NCI-H1694 treated with DMSO at 0.1 percent for 48 hours (cell line): ENCODE data around the gene RBKS.
"Not testable (repeated sequence)": the region's sequence is repeated elsewhere in the genome, so short reads cannot be mapped to it uniquely, and the experiment has no call there.

Experiments used
- DNase-seq: peaks from one replicate; lab custom pipeline; 2025; lab: John Stamatoyannopoulos, UW

RBKS gene

GRCh38 chr2:27798948-27799645 is 91.1 kb downstream of the RBKS start:
- DNase-seq = no peak

DNA sequence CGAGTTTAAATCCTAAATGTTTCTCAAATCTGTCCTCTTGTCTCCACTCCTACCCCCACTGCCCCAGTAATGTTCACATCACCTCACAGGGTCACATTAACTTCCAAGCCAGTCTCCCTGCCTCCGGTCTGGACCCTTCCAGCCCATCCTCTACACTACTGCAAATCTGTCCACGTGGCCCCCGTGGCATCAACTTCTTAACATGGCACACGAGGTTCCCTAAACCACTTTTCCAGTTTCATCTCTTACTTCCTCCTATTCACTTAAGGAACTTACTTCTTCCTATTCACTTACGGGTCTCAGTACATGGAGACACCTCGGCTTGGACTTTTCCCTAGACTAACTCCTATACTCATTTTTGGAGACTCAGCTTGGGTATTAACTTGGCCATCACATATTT is 91.7 kb downstream of the RBKS start:
- no peak for DNase-seq

DNA sequence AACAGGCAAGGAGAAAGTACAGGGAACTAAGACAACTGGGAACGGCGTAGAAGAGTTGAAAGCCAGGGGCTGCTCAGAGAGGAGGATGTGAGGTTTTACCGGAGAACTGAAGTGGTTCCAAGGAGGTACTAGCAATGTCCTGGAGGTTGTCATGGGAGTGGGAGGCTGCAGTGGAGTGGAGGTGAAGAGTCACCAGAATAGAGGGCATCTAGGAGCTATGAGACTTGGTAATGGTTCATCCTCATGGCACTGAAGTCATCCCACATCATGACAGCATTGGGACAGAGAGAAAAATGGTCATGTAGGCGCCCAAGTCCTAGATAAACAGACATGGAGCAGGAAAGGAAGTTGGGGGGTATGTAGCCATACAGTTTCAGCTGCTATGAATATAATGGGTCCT is 92.3 kb downstream of the RBKS start:
- no peak for DNase-seq

GRCh38 chr2:27796791-27797765 is 93.1 kb downstream of the RBKS start:
- DNase-seq = no peak

- DNase-seq = no peak
Measured at GRCh38 chr2:27795868-27796277, 94.3 kb downstream of the RBKS start.

GRCh38 chr2:27795093-27795834 is 94.9 kb downstream of the RBKS start:
- no peak for DNase-seq

DNA sequence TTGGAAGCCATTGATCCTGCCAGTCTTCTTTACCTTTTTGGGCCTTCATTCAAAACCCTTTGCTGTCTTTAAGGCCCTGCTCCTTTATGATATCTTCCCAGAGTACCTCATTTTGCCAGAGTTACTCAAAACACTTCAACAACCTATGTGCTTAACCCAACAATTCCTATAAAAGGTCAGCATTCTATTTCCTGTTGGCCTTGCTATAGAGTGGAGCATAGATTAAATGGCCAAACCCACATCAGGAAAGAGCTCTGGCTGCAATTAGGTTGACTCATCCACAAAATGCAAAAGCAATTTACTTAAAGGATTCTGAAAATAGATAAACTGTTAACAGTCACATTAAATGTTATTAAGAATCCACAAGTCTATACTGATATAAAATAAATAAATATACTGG is 97.4 kb downstream of the RBKS start:
- DNase-seq = no peak

DNA sequence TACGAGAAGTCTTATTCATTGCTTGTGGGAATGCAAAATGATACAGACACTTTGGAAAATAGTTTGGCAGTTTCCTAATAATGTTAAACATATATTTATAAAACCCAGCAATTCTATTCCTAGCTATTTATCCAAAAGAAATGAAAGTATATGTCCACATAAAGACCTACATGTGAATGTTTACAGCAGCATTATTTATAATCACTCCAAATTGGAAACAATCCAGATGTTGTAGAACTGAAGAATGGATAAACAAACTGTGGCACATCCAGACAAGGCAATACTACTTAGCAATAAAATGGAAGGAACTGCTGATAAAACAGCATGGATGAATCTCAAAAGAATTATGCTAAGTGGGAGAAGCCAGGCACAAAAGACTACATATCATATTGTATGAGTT is 99.4 kb downstream of the RBKS start:
- DNase-seq = no peak

- DNase-seq = no peak
Measured at GRCh38 chr2:27782701-27783100, 107.5 kb downstream of the RBKS start.

DNA sequence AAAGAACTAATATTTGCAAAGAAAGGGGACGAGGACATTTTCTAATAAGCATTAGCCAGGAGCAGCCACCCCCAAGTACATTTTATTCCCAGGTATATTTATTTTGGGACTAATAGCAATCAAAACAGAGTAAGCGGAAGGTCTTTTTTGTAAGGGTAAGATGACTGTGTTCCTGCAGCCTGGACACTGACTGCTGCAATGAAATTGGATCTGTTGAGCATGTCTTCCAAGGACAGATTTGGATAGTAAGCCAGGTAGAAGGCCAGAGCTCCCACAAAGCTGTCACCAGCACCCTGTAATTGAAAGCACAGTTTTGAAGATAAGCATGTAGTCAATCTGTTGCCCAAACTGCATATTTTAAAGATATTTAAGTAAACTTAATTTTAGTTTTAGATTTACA is 108.7 kb downstream of the RBKS start:
- no peak for DNase-seq

DNA sequence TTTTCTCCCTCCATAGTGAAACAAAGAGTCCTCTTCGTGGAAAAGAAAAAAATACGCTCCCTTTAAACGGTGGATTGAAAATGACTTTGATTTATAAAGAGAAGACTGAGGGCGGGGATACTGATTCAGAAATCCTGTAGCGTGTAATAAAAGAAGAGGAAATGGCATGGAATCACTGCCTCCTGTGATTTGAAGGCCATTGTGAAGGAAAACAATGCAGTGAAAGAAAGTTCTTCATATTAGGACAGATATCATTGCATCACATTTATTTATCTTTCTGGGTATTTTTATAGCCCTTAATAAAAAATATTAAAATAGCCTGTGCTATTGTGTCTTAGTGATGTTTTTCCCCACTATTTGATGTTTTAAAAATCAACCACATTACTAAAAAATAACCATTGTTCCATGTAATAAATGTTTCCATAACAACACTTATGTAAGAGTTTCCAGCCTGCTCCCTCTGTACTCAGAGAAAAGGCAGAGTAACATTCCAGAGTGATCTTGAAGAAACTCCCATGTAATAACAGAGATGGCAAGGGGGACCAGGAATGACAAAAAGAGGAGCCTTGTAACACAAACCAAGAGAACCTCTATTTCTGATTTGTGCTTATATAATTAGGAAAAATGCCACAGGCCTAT is 110.7 kb downstream of the RBKS start:
- no peak for DNase-seq

DNA sequence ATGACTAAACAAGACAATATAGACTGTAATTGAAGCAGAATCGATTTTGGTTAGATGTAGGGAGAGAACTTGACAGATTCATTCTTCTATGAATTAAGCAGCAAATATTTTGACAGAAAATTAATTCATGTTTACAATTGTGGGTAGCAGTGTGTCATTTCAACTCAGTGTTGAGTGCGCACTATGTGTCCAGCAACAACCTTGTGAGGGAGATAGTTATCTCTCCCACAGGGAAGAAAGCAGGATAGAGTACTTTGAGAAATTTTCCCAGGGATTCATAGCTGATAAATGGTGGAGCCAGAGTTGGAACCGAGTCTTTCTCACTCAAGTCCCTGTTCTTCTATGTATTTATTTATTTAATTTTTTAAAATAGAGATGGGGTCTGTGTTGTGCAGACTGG is 113.5 kb downstream of the RBKS start:
- DNase-seq = no peak

DNA sequence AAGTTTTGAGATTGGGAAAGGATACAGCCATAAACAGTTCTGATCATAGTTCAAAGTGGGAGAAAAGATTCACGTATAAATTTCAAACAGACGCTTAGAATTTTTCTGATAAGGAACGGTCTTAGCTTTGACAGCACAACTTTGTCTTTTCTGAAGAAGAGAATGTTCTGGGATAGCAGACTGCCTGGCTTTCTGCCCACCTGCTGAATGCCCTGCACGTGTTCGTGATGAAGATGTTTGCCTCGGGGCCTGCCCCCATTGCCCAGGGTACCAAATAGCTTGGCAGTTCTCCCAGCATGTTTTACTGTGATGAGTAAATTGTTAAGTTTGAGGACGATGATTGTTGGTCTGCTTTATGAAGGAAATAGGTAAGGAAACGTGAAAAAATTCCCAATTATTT is 114.1 kb downstream of the RBKS start:
- no peak for DNase-seq

DNA sequence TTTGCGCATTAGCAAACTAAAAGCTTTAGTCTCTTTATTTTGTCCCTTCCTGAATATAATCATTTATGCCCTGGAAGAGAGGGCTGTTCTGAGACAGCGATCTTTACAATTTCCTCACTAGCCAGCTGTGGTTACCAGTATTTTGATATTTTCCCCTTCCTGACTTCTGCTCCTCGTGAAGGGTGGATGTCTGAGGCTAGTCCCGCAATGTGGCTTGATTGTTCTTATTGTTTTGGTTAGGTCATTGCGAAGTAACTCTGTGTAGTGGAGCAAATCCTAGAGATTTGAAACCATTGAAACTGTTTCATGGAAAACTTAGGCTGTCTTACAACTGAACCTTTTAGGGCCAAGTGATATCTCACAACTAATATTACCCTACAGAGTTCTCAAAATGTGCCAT is 116.2 kb downstream of the RBKS start:
- no peak for DNase-seq

DNA sequence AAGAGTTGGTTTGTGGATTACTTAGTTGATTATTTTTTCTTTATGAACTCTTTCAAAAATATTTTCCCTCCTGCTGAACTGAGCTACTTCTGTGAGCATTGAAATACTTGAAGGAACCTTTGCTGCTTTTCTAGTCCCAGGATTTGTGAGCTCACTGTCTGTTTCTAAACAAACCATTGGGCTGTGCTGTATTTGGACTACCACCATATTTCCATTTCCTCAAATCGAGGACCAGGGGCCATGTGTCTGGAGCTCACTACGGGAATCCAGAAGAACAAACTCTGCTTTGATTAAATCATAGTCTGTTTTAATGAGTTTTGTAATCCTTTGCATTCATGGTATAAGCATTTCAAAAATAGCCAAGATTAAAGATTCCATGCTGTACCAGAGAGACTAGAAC is 117.4 kb downstream of the RBKS start:
- DNase-seq = no peak

DNA sequence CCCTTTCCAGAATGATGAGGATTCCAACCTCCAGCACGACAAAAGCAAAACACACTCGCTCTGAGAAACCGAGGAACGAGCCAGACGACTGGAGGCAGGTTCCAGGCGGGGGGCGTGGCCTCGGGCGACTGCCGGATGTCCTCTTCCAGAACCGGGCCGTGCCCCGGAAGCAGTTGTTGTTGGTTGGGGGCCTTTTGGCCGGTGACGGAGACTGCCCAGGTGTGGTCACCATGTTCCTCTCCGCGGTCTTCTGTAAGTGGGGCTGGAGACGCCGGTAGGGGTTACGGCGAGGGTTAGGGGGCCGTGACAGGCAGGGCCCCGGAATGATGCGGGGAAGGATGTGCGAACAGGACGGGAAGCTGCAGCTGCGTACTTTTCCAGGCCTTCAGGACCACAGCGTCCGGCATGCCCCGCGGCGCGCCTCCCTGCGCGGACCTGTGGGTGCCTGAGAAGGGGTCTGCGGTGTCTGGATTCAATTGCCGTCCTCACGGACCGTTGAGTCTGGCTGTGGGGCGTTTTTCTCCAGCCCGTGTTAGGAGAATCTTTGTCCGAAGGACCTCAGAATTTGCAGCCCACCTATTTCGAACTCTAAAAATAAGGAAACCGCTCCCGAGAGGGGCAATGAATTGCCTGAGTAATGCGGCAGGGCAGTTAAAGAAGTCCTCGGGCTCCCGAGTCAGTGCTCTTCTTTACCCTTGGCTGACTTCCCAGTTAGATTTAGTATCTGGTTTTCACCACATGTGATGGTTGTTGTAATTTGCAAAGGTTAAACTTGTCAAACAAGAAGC is 118.4 kb downstream of the RBKS start, which contains the start of gene MRPL33:
TSS of gene MRPL33 (plus strand) at position 172 of the 788 bp plus-strand sequence. CDS start at position 231, 59 bp downstream.
- DNase-seq = peak; percentile 90

GRCh38 chr2:27771202-27771547 is 119.0 kb downstream of the RBKS start:
- no peak for DNase-seq

DNA sequence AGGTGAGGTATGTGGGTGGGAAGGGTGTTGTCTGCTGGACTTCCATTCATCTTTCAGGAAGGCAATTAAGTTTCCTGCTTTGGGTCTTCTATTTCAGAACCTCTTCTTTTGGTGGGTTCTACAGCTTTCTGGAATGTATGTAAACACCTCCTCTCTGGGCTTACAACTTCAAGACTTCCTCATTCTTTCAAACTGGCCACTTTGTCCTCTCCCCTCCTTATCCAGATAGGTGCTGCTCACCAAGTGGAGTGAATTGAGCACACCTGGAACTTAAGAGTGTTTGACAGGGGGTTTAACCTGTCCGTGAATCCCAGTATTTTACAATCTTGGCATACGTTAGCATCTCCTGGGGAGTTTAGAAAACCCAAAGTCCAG is 123.9 kb downstream of the RBKS start:
- no peak for DNase-seq

DNA sequence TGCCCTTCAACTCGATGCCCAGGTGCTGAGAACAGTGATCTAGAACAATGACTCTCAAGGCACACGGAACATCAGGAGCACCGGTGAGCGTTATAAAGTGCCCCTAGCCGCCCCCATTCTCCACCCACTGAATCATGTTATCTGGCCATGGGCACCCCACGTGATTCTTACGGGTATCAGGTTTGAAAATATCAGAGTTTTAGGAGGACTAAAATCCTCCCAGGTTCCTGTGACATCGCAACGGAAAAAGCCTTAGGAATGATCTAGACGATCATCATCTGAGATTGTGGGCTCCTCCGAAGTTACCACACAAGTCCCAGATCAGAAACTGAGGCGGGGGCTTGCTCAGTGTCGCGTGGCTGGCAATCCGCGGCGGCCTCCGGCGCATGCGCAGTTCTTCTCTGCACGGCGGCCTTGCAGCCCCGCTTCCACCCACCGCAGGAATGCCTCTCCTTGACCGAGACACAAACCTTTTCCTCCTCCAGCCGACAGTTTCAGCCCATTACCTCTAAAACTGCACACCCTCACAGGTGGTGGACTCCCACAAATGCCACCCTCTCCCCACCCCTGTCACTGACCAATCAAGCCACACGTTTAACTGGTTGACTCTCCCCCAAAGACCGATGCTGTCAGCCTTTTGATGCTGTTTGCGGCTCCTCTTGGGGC is 124.4 kb downstream of the RBKS start:
- DNase-seq = no peak

- DNase-seq = not testable (repeated sequence)
Measured at GRCh38 chr2:27764526-27764925, 125.7 kb downstream of the RBKS start.

GRCh38 chr2:27763907-27764267 is 126.3 kb downstream of the RBKS start:
- DNase-seq = no peak
